ELR (cell line): ENCODE measurements around the gene PKP2.
"Not testable (repeated sequence)": the region's sequence is repeated elsewhere in the genome, so short reads cannot be mapped to it uniquely, and the experiment has no call there.

Source experiments
- DNase-seq: peaks from one replicate; pipeline ENCODE4 v3.0.0-alpha.2; 2015; ENCODE audit warnings: low read depth

The PKP2 gene

GRCh38 chr12:32861658-32862057 is 34.9 kb downstream of the PKP2 start:
- not testable (repeated sequence) for DNase-seq

GRCh38 chr12:32860192-32860591 is 36.4 kb downstream of the PKP2 start:
- DNase-seq: no peak

- no peak for DNase-seq
These were observed 37.2 kb downstream of the PKP2 start for GRCh38 chr12:32859389-32859788.

- no peak for DNase-seq
These were observed 41.9 kb downstream of the PKP2 start for GRCh38 chr12:32854716-32855115.

- no peak for DNase-seq
These were observed 42.5 kb downstream of the PKP2 start for GRCh38 chr12:32854097-32854496.

- DNase-seq: no peak
These were observed 49.3 kb downstream of the PKP2 start for GRCh38 chr12:32847287-32847686.

GRCh38 chr12:32846053-32846452 is 50.5 kb downstream of the PKP2 start:
- no peak for DNase-seq

GRCh38 chr12:32843528-32844095 is 53.0 kb downstream of the PKP2 start:
- DNase-seq: no peak

- no peak for DNase-seq
These were observed 55.5 kb downstream of the PKP2 start for GRCh38 chr12:32841061-32841460.

GRCh38 chr12:32839828-32840227 is 56.7 kb downstream of the PKP2 start:
- no peak for DNase-seq

- no peak for DNase-seq
These were observed 58.6 kb downstream of the PKP2 start for GRCh38 chr12:32837974-32838373.

GRCh38 chr12:32836710-32837109 is 59.9 kb downstream of the PKP2 start:
- no peak for DNase-seq

- no peak for DNase-seq
These were observed 62.5 kb downstream of the PKP2 start for GRCh38 chr12:32834122-32834521.

GRCh38 chr12:32828552-32828951 is 68.0 kb downstream of the PKP2 start:
- no peak for DNase-seq

- DNase-seq: no peak
These were observed 68.5 kb downstream of the PKP2 start for GRCh38 chr12:32828120-32828519.

- no peak for DNase-seq
These were observed 69.7 kb downstream of the PKP2 start for GRCh38 chr12:32826807-32827412.

GRCh38 chr12:32824596-32824995 is 72.0 kb downstream of the PKP2 start:
- DNase-seq: no peak

GRCh38 chr12:32822344-32822743 is 74.2 kb downstream of the PKP2 start:
- no peak for DNase-seq

- no peak for DNase-seq
These were observed 74.9 kb downstream of the PKP2 start for GRCh38 chr12:32821710-32822109.

- DNase-seq: no peak
These were observed 75.3 kb downstream of the PKP2 start for GRCh38 chr12:32821293-32821692.

- no peak for DNase-seq
These were observed 76.1 kb downstream of the PKP2 start for GRCh38 chr12:32820376-32820931.

- DNase-seq: no peak
These were observed 77.2 kb downstream of the PKP2 start for GRCh38 chr12:32819424-32819823.

- DNase-seq: no peak
These were observed 84.7 kb downstream of the PKP2 start for GRCh38 chr12:32811686-32812392.
